Tibial artery (tissue), 4 donors: ENCODE results near the gene FBXW2.

Source experiments
- DNase-seq, 2 donors: peaks; one replicate each; pipeline ENCODE4 v3.0.0-alpha.2; 2019
- H3K27ac ChIP-seq, 2 donors: fragments of 200-600 bp; sonication (generic) in 1 of 2; 1 replicate in 1 of 2; 2 replicates in 1 of 2; pipeline ENCODE4 v1.5.1; 2018 to 2019; ENCODE audit warnings: mild to moderate bottlenecking in 1 of 2
- H3K27me3 ChIP-seq, 2 donors: fragments of 200-600 bp; sonication (generic) in 1 of 2; one replicate each; pipeline versions ENCODE4 v1.5.1 to v1.6.0; 2016 to 2019
- H3K36me3 ChIP-seq, 3 donors: fragments of 200-600 bp; sonication (generic) in 2 of 3; one replicate each; pipeline ENCODE4 v1.5.1; 2016 to 2019; ENCODE audit warnings: mild to moderate bottlenecking in 2 of 3
- H3K4me1 ChIP-seq, 4 donors: fragments of 200-600 bp; sonication (generic) in 2 of 4; 1 replicate in 3 of 4; 2 replicates in 1 of 4; pipeline ENCODE4 v1.5.1; 2016 to 2019
- H3K4me3 ChIP-seq, 2 donors: fragments of 200-600 bp; sonication (generic) in 1 of 2; 1 replicate in 1 of 2; 2 replicates in 1 of 2; pipeline ENCODE4 v1.5.1; 2018 to 2019; ENCODE audit warnings: mild to moderate bottlenecking in 2 of 2
- H3K9me3 ChIP-seq, 3 donors: fragments of 200-600 bp; sonication (generic) in 1 of 3; one replicate each; pipeline ENCODE4 v1.5.1; 2016 to 2019
- CTCF ChIP-seq, 2 experiments: fragments of 200-600 bp in 1 of 2; fragments of 450-650 bp in 1 of 2; IDR thresholded peaks; one replicate each; pipeline ENCODE4 v1.5.1; 2017 to 2019; ENCODE audit warnings: antibody characterized with exemption in 2 of 2, mild to moderate bottlenecking in 1 of 2, moderate library complexity in 1 of 2
- intact Hi-C: fragments of 100-400 bp; cut with DNase I; formaldehyde crosslinking; loops from one replicate; pipeline ENCODE4 v1.15.0; 2023; ENCODE audit warnings: low total_unique reads

Gene FBXW2

GRCh38 chr9:120787933-120788332, 5.3 kb downstream of the FBXW2 start:
- Histone ChIP-seq H3K27ac (no peak overlapping the region), H3K36me3 (peaks cover 10 to 29% (median 12%) of the 10 kb centered on the region in 3 donors)

GRCh38 chr9:120783602-120784047, 9.6 kb downstream of the FBXW2 start:
- intact Hi-C loops, result no loop called here
- H3K4me1 ChIP-seq, result peaks cover 0 to 11% (median 5%) of the 10 kb centered on the region in 4 donors
- H3K27me3 ChIP-seq, result no peaks in the 10 kb centered on the region
- TF ChIP-seq CTCF (IDR thresholded peaks at IDR 0.05), result no peak
- H3K4me3 ChIP-seq, result no peak overlapping the region
- no peak overlapping the region for H3K27ac ChIP-seq
- H3K36me3 ChIP-seq, result peaks cover 10 to 46% (median 12%) of the 10 kb centered on the region in 3 donors
- DNase-seq, result no peak
- no peaks in the 10 kb centered on the region for H3K9me3 ChIP-seq

More at GRCh38 chr9:120787933-120788332, 5.3 kb downstream of the FBXW2 start:
- intact Hi-C loops, result no loop called here
- no peak overlapping the region for H3K4me3 ChIP-seq
- DNase-seq, result no peak
- H3K27me3 ChIP-seq, result no peaks in the 10 kb centered on the region
- no peak for TF ChIP-seq CTCF (IDR thresholded peaks at IDR 0.05)
- peaks cover 0 to 41% (median 23%) of the 10 kb centered on the region in 4 donors for H3K4me1 ChIP-seq
- no peaks in the 10 kb centered on the region for H3K9me3 ChIP-seq

- DNase-seq, result no peak
- no peak overlapping the region for H3K27ac ChIP-seq
- H3K4me3 ChIP-seq, result no peak overlapping the region
- TF ChIP-seq CTCF (IDR thresholded peaks at IDR 0.05), result no peak
- peaks cover 0 to 3% (median 0%) of the 10 kb centered on the region in 4 donors for H3K4me1 ChIP-seq
- no peaks in the 10 kb centered on the region for H3K27me3 ChIP-seq
- intact Hi-C loops, result no loop called here
- peaks cover 20 to 46% (median 24%) of the 10 kb centered on the region in 3 donors for H3K36me3 ChIP-seq
- no peaks in the 10 kb centered on the region for H3K9me3 ChIP-seq
Measured at GRCh38 chr9:120781236-120781635, 12.0 kb downstream of the FBXW2 start.

GRCh38 chr9:120780367-120780766, 12.8 kb downstream of the FBXW2 start:
- H3K4me3 ChIP-seq, result no peak overlapping the region
- H3K4me1 ChIP-seq, result no peaks in the 10 kb centered on the region
- no peak overlapping the region for H3K27ac ChIP-seq
- intact Hi-C loops, result no loop called here
- TF ChIP-seq CTCF (IDR thresholded peaks at IDR 0.05), result no peak
- H3K9me3 ChIP-seq, result no peaks in the 10 kb centered on the region
- no peaks in the 10 kb centered on the region for H3K27me3 ChIP-seq
- no peak for DNase-seq
- peaks cover 29 to 51% (median 33%) of the 10 kb centered on the region in 3 donors for H3K36me3 ChIP-seq

GRCh38 chr9:120779227-120779626, 14.0 kb downstream of the FBXW2 start:
- H3K9me3 ChIP-seq, result no peaks in the 10 kb centered on the region

More at GRCh38 chr9:120779227-120779626, 14.0 kb downstream of the FBXW2 start:
- Histone ChIP-seq H3K4me1 (no peaks in the 10 kb centered on the region), H3K27ac (no peak overlapping the region), H3K4me3 (no peak overlapping the region), H3K27me3 (no peaks in the 10 kb centered on the region), H3K36me3 (peaks cover 30 to 61% (median 36%) of the 10 kb centered on the region in 3 donors)
- intact Hi-C loops, result no loop called here
- TF ChIP-seq CTCF (IDR thresholded peaks at IDR 0.05), result no peak
- DNase-seq, result no peak
